Stimulated activated CD4-positive, alpha-beta T cell treated with anti-CD3 and anti-CD28 coated beads, Interleukin-1b, Interleukin-23, amount 100 ng/mL, for 48 hours (primary cell): ENCODE results near the gene MEF2B.

Source experiments
- DNase-seq: peaks from one replicate; pipeline ENCODE4 v3.0.0-alpha.2; 2020

Gene MEF2B

GRCh38 chr19:19170053-19170872, at the start of gene MEF2B:
MEF2B (minus strand) TSS chr19:19170263; CDS start chr19:19150735, 19,528 bp downstream.
- DNase-seq = peak; percentile 84

- no peak for DNase-seq
Measured at GRCh38 chr19:19218911-19219310, 48.8 kb upstream of the MEF2B start.

- no peak for DNase-seq
Measured at GRCh38 chr19:19217099-19217498, 47.0 kb upstream of the MEF2B start.

- no peak for DNase-seq
Measured at GRCh38 chr19:19215792-19216191, 45.7 kb upstream of the MEF2B start.

- no peak for DNase-seq
Measured at GRCh38 chr19:19214892-19215291, 44.8 kb upstream of the MEF2B start.

- no peak for DNase-seq
Measured at GRCh38 chr19:19214159-19214490, 44.1 kb upstream of the MEF2B start.

GRCh38 chr19:19213426-19214158, 43.5 kb upstream of the MEF2B start:
- no peak for DNase-seq

GRCh38 chr19:19212916-19213315, 42.9 kb upstream of the MEF2B start:
- DNase-seq = no peak

- no peak for DNase-seq
Measured at GRCh38 chr19:19211499-19212420, 41.7 kb upstream of the MEF2B start, which contains the start of gene NCAN. NCAN (plus strand) TSS chr19:19211958; CDS start chr19:19216954, 4,996 bp downstream.

- no peak for DNase-seq
Measured at GRCh38 chr19:19209372-19209771, 39.3 kb upstream of the MEF2B start.

GRCh38 chr19:19207637-19208572, 37.8 kb upstream of the MEF2B start:
- DNase-seq = no peak

GRCh38 chr19:19206938-19207337, 36.9 kb upstream of the MEF2B start:
- no peak for DNase-seq

- no peak for DNase-seq
Measured at GRCh38 chr19:19205416-19206410, 35.6 kb upstream of the MEF2B start.

- DNase-seq = no peak
Measured at GRCh38 chr19:19204181-19204580, 34.1 kb upstream of the MEF2B start.

GRCh38 chr19:19203012-19203856, 33.2 kb upstream of the MEF2B start, which contains the start of gene NR2C2AP:
NR2C2AP (minus strand) TSS chr19:19203414; CDS start chr19:19203060, 354 bp downstream.
- DNase-seq = peak; percentile 93

- no peak for DNase-seq
Measured at GRCh38 chr19:19202707-19203011, 32.6 kb upstream of the MEF2B start.

- no peak for DNase-seq
Measured at GRCh38 chr19:19201697-19202630, 31.9 kb upstream of the MEF2B start.

GRCh38 chr19:19193926-19194325, 23.9 kb upstream of the MEF2B start:
- DNase-seq = no peak
